CD14-positive monocyte (primary cell): Measurements from ENCODE around the gene CHD6. TPM values are rescaled to one million over a fixed set of nuclear protein-coding genes. Genes with fewer than 3 reads are reported as not detected.

Experiments
- DNase-seq, 3 donors: peaks; one replicate each; pipeline ENCODE4 v3.0.0-alpha.2; 2011 to 2022
- H2AFZ ChIP-seq: 2 replicates; pipeline ENCODE4 v1.6.0; 2012; ENCODE audit warnings: mild to moderate bottlenecking, low read depth, low read length, inconsistent platforms; ENCODE audit not compliant: insufficient read depth, poor library complexity, severe bottlenecking
- H3K27ac ChIP-seq, 2 donors: 1 replicate in 1 of 2; 2 replicates in 1 of 2; pipeline ENCODE4 v1.5.1; 2012 to 2013; ENCODE audit warnings: low read length in 2 of 2, control low read depth in 1 of 2, inconsistent platforms in 1 of 2, low read depth in 1 of 2, mild to moderate bottlenecking in 1 of 2
- H3K27me3 ChIP-seq, 2 donors: one replicate each; pipeline versions ENCODE4 v1.6.0 to v1.6.1; 2011 to 2013; ENCODE audit warnings: low read length in 2 of 2; ENCODE audit not compliant: control insufficient read depth in 2 of 2, insufficient read depth in 2 of 2
- H3K36me3 ChIP-seq, 2 donors: replicated peaks in 1 of 2; 1 replicate in 1 of 2; 2 replicates in 1 of 2; pipeline versions ENCODE4 v1.5.1 to v1.6.1; 2012 to 2013; ENCODE audit warnings: low read length in 2 of 2, control low read depth in 1 of 2, inconsistent platforms in 1 of 2, mild to moderate bottlenecking in 1 of 2; ENCODE audit not compliant: insufficient read depth in 2 of 2, control insufficient read depth in 1 of 2
- H3K4me1 ChIP-seq, 2 donors: 1 replicate in 1 of 2; 2 replicates in 1 of 2; pipeline versions ENCODE4 v1.5.1 to v1.6.1; 2012 to 2013; ENCODE audit warnings: low read length in 2 of 2, control low read depth in 1 of 2, inconsistent platforms in 1 of 2, mild to moderate bottlenecking in 1 of 2, moderate library complexity in 1 of 2; ENCODE audit not compliant: insufficient read depth in 2 of 2, control insufficient read depth in 1 of 2
- H3K4me2 ChIP-seq: replicated peaks from 2 replicates; pipeline ENCODE3; 2012; ENCODE audit warnings: low read length, moderate library complexity, mild to moderate bottlenecking; ENCODE audit not compliant: poor library complexity, severe bottlenecking; ENCODE audit errors: extremely low read depth
- H3K4me3 ChIP-seq, 3 experiments: fragments of 200-600 bp in 1 of 3; sonication (generic) in 1 of 3; replicated peaks in 1 of 3; 1 replicate in 2 of 3; 2 replicates in 1 of 3; pipeline ENCODE4 v1.5.1; 2011 to 2013; ENCODE audit warnings: low read length in 3 of 3, mild to moderate bottlenecking in 3 of 3, control low read depth in 2 of 3, low read depth in 2 of 3, inconsistent platforms in 1 of 3, moderate library complexity in 1 of 3
- H3K79me2 ChIP-seq: 2 replicates; pipeline ENCODE4 v1.6.0; 2012; ENCODE audit warnings: mild to moderate bottlenecking, control low read depth, inconsistent platforms, low read length, moderate library complexity; ENCODE audit not compliant: insufficient read depth
- H3K9ac ChIP-seq: 2 replicates; pipeline ENCODE4 v1.6.0; 2017; ENCODE audit warnings: low read length, mild to moderate bottlenecking; ENCODE audit not compliant: insufficient read depth, poor library complexity, severe bottlenecking
- H3K9me3 ChIP-seq, 2 donors: replicated peaks in 1 of 2; 1 replicate in 1 of 2; 2 replicates in 1 of 2; pipeline versions ENCODE4 v1.5.1 to v1.6.1; 2012 to 2013; ENCODE audit warnings: low read length in 2 of 2, control low read depth in 1 of 2; ENCODE audit not compliant: control insufficient read depth in 1 of 2, insufficient read depth in 1 of 2
- H4K20me1 ChIP-seq: 2 replicates; pipeline ENCODE4 v1.6.0; 2012; ENCODE audit warnings: mild to moderate bottlenecking, low read length, control low read depth, moderate library complexity; ENCODE audit not compliant: insufficient read depth
- H3K27ac Mint-ChIP-seq, 7 donors: one replicate each; pipeline ENCODE4 v1.8.0; 2020; ENCODE audit warnings: mild to moderate bottlenecking in 7 of 7, mixed read lengths in 7 of 7, moderate library complexity in 6 of 7, inconsistent platforms in 2 of 7
- H3K27me3 Mint-ChIP-seq, 3 donors: one replicate each; pipeline ENCODE4 v1.8.0; 2021 to 2022; ENCODE audit warnings: low read depth in 3 of 3, mild to moderate bottlenecking in 3 of 3, mixed read lengths in 3 of 3, moderate library complexity in 3 of 3, inconsistent platforms in 1 of 3
- H3K36me3 Mint-ChIP-seq, 2 donors: one replicate each; pipeline ENCODE4 v1.8.0; 2020; ENCODE audit warnings: mixed read lengths in 2 of 2, inconsistent platforms in 1 of 2, mild to moderate bottlenecking in 1 of 2
- H3K4me1 Mint-ChIP-seq: one replicate; pipeline ENCODE4 v1.8.0; 2020; ENCODE audit warnings: mild to moderate bottlenecking, mixed read lengths
- H3K4me3 Mint-ChIP-seq, 2 donors: one replicate each; pipeline ENCODE4 v1.8.0; 2020; ENCODE audit warnings: mild to moderate bottlenecking in 2 of 2, mixed read lengths in 2 of 2, moderate library complexity in 1 of 2
- H3K9me3 Mint-ChIP-seq, 7 donors: one replicate each; pipeline ENCODE4 v1.8.0; 2020 to 2022; ENCODE audit warnings: mixed read lengths in 7 of 7, mild to moderate bottlenecking in 6 of 7, moderate library complexity in 6 of 7, inconsistent platforms in 2 of 7
- WGBS: methylation state at CpG from one replicate; pipeline ENCODE4 v1.1.5; 2013; ENCODE audit warnings: missing lambda C conversion rate; ENCODE audit not compliant: insufficient coverage; 5-methylcytosine and 5-hydroxymethylcytosine counted together
- intact Hi-C, 2 donors: fragments of 100-400 bp; cut with micrococcal nuclease; formaldehyde crosslinking; loops; one replicate each; pipeline versions ENCODE4 v1.15.0 to v1.15.1; 2023
- polyA plus RNA-seq, 3 donors: library from polyadenylated mRNA; depleted of rRNA in 1 of 3; unstranded in 2 of 3; stranded (reverse) in 1 of 3; fragments of 300-500 nt in 2 of 3; fragments of >200 nt in 1 of 3; fragmentation: Illumina TruSeq in 2 of 3; gene quantifications; 1 replicate in 2 of 3; 2 replicates in 1 of 3; pipeline ENCODE4 v1.2.3, GENCODE V29; 2012 to 2021
- TF ChIP-seq, protein P1 (sequence below): fragments of 200-600 bp; IDR thresholded peaks from one replicate; pipeline ENCODE4 v1.8.0; 2022; ENCODE audit warnings: antibody characterized with exemption, mild to moderate bottlenecking

The CHD6 gene
- polyA plus RNA-seq, 3 donors = 12.9 to 19.6 (median 13.0) TPM

DNA sequence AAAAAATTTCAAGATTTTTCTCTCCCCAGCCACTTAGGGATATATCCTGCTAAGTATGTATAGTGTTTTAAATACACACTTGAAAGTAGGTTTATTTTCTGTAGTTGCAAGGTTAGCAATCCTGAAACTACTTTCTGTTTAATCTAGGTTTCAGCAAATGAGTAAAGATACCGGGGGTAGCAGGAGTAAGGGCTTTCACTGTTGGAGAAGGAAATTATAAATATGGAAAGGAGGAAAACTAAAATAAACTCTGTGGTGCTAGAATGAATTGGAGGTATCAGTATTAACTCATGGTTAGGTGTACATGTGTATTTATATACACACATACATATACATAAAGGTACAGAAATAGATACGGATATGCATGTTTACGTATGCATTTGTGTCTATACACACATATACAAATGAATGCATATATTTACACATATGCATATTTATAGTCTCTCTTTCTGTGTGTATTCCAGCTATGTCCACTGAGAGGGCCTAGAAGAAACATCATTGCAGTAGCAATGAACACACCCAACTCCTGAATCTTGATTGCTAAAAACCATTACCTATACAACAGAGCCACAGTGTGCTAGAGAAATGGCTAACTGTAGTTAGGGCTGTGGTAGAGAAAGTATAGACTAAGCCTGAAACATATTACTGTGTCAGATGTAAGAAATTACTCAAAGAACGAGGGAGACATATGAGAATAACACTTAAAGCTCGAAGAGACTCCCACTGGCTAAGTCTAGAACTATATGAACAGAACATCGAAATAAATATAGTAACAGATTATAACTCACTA lies 155.6 kb downstream of the CHD6 start:
- Mint-ChIP-seq H3K27ac (no peak overlapping the region), H3K4me1 (no peaks in the 10 kb centered on the region), H3K36me3 (peaks cover 47 to 49% of the 10 kb centered on the region in 2 donors), H3K4me3 (no peak overlapping the region), H3K9me3 (peaks cover 0 to 9% (median 4%) of the 10 kb centered on the region in 7 donors), H3K27me3 (no peaks in the 10 kb centered on the region)
- no peaks in the 10 kb centered on the region for H3K79me2 ChIP-seq
- no peak overlapping the region for H3K9ac ChIP-seq
- no peaks in the 10 kb centered on the region for H3K27me3 ChIP-seq
- H3K27ac ChIP-seq = no peak overlapping the region
- TF ChIP-seq, protein P1, sequence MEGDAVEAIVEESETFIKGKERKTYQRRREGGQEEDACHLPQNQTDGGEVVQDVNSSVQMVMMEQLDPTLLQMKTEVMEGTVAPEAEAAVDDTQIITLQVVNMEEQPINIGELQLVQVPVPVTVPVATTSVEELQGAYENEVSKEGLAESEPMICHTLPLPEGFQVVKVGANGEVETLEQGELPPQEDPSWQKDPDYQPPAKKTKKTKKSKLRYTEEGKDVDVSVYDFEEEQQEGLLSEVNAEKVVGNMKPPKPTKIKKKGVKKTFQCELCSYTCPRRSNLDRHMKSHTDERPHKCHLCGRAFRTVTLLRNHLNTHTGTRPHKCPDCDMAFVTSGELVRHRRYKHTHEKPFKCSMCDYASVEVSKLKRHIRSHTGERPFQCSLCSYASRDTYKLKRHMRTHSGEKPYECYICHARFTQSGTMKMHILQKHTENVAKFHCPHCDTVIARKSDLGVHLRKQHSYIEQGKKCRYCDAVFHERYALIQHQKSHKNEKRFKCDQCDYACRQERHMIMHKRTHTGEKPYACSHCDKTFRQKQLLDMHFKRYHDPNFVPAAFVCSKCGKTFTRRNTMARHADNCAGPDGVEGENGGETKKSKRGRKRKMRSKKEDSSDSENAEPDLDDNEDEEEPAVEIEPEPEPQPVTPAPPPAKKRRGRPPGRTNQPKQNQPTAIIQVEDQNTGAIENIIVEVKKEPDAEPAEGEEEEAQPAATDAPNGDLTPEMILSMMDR = no peak
- intact Hi-C loops = no loop called here
- no peaks in the 10 kb centered on the region for H3K4me1 ChIP-seq
- peaks cover 0 to 4% of the 10 kb centered on the region in 2 donors for H3K9me3 ChIP-seq
- H3K4me3 ChIP-seq = no peak overlapping the region
- no CpG with 5 or more reads among the region's 6 CpGs for WGBS
- no peaks in the 10 kb centered on the region for H4K20me1 ChIP-seq
- H3K4me2 ChIP-seq = no peak overlapping the region
- no peak for DNase-seq
- no peak overlapping the region for H2AFZ ChIP-seq
- peaks cover 8 to 71% of the 10 kb centered on the region in 2 donors for H3K36me3 ChIP-seq

DNA sequence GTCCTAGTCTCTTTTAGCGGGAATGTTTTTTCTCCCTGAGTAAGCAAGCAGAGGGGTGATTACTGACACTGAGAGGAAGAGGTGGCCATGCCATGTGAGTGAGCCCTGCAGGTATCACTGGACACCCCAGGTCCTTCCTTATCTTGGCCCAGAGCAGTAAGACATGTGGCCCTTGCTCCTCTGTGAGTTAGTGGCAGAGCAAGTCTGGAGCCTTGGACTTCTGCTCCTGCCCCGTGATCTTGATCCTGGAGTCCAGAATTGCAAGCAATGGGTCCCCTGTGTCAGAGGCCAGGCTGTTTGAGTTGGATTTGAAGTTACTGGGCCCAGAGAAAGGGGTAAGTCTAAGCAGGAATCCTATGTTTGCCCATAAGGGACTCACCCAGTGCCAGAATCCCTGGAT lies 159.4 kb downstream of the CHD6 start:
- Histone ChIP-seq H3K27ac (no peak overlapping the region), H3K36me3 (peaks cover 39 to 85% of the 10 kb centered on the region in 2 donors), H3K4me2 (no peak overlapping the region), H3K4me3 (no peak overlapping the region), H3K4me1 (no peaks in the 10 kb centered on the region), H3K27me3 (no peaks in the 10 kb centered on the region), H3K79me2 (no peaks in the 10 kb centered on the region), H4K20me1 (no peaks in the 10 kb centered on the region), H3K9me3 (peaks cover 0 to 4% of the 10 kb centered on the region in 2 donors), H3K9ac (no peak overlapping the region), H2AFZ (no peak overlapping the region)
- TF ChIP-seq, protein P1 = no peak
- no peak for DNase-seq
- intact Hi-C loops = no loop called here
- no peaks in the 10 kb centered on the region for H3K27me3 Mint-ChIP-seq
- peaks cover 52 to 62% of the 10 kb centered on the region in 2 donors for H3K36me3 Mint-ChIP-seq
- H3K9me3 Mint-ChIP-seq = peaks cover 0 to 9% (median 4%) of the 10 kb centered on the region in 7 donors
- peak overlapping the region in 1 of 7 donors; percentile 21 for H3K27ac Mint-ChIP-seq
- 92% methylated on average over 2 of the region's 2 CpGs for WGBS
- peaks cover 6% of the 10 kb centered on the region for H3K4me1 Mint-ChIP-seq
- no peak overlapping the region for H3K4me3 Mint-ChIP-seq
